GM19239 (cell line): ENCODE results near the gene AQP6.
"Not testable (repeated sequence)": the region's sequence is repeated elsewhere in the genome, so short reads cannot be mapped to it uniquely, and the experiment has no call there.

ENCODE experiments used
- DNase-seq: peaks from one replicate; pipeline ENCODE4 v3.0.0; 2011; ENCODE audit warnings: low spot score; ENCODE audit not compliant: insufficient read length
- FAIRE-seq: peaks from 2 replicates; lab custom pipeline; 2011; peaks lifted over from hg19 to GRCh38; lab: Jason Lieb, UNC

Gene AQP6

DNA sequence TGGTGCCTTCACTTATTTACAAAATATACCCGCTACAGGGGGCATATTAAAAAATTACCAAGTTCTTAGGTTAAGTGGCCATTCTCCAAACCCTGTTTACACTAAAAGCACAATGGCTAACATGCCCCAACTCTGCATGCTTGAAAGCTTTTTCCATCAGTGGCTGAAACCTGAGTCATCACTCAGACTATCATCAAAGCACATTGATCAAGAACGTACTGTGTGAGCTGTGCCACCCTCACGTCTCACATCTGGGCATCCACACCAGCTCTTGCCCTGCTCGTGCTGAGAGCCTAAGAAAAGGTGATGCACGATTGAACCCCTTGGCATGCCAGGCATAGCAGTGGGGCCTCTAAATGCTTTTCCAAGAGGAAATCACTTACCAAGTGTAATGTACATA, 13.2 kb downstream of the AQP6 start:
- FAIRE-seq (no peak), DNase-seq (no peak)

GRCh38 chr12:49986476-49986875, 13.7 kb downstream of the AQP6 start:
- DNase-seq, FAIRE-seq: not testable (repeated sequence)

DNA sequence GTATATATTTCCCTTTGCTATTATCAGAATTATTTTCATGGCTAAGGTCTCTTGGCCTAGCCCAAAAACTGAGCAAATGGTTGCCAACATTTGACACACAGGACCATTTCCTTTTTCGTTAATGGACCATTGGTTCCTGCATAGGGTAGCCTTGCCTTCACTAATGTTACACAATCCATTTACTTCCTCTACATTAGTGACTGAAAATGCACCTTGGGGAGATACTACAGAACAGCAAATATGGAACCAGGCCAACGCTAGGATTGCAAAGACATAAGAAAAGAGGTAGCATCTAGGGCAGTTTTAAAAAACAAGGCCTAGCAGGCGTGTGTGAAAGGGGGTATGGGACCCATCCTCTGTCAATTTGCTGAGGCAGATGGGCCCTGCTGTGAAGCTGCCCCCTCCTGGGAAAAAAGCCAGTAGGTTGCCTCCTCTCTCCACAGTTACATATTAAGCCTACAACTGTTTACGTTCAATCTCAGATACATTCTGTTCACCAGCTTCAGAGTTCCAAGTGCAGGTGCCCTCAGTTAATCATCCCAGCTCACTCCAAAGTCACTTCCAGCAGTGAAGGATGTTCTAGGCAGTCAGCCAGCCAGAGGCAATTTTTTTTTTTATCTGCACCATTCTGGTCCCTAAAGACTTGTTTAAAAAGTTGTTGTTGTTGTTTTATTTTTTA, 15.0 kb downstream of the AQP6 start:
- FAIRE-seq (no peak), DNase-seq (no peak)

GRCh38 chr12:49989400-49989799, 16.7 kb downstream of the AQP6 start:
- FAIRE-seq, DNase-seq: not testable (repeated sequence)

DNA sequence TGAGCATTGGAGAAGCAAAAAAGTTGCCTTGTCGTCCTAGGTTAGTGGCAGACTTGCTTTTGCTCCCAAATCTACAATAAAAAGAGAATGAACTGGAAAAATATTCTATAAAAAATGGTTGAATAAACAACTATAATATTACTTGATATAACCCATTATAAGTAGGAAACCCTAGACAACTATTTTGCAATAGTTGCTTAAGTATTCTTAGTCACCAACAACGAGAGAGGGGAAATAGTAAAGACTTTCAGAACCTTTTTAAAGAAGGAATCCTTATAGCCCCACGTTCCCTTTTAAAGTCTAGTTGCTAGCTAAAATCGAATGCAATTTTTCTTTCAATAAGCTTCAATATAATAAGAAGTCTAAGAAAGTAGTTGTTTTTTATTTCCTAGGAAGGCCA, 17.5 kb downstream of the AQP6 start:
- no peak for FAIRE-seq
- DNase-seq, result no peak

- DNase-seq (no peak), FAIRE-seq (no peak)
Measured at GRCh38 chr12:49998453-49998852, 25.7 kb downstream of the AQP6 start.

DNA sequence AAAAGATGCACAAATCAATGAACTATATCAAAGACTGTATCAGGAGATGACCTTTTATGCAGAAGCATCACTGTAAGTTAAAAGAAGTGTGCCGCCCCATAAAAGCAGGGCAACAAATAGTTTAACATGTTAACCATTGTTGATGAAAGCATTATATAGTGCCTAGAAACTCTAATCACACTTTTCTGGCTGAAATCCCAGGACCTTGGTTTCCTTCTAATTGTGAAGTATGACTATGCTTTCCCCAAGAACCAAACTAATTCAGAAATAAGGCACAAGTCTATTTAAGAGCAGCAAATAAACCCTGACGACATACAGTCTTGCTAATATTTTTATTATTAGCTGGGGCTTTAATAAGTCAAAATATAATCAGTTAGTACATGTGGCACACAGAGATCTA, 30.8 kb downstream of the AQP6 start:
- FAIRE-seq (no peak), DNase-seq (no peak)

DNA sequence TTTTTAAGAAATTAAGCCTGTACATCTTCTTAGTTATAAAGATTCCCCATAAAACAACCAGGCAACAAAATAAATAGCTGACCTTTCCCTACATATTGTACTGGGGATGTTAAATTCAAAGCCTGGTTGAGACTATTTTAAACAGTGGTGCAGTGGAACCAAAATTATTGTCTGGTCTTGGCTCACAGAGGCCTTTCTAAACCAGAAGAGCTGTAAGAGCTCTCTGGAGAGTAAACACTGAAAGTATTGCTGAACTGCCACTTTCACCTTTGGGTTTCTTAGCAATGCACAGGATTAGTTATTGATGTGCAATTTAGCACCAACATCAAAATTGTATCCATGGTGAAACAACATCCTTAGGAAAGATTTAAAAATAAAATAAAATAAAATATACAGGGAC, 31.9 kb downstream of the AQP6 start:
- DNase-seq (no peak), FAIRE-seq (no peak)

DNA sequence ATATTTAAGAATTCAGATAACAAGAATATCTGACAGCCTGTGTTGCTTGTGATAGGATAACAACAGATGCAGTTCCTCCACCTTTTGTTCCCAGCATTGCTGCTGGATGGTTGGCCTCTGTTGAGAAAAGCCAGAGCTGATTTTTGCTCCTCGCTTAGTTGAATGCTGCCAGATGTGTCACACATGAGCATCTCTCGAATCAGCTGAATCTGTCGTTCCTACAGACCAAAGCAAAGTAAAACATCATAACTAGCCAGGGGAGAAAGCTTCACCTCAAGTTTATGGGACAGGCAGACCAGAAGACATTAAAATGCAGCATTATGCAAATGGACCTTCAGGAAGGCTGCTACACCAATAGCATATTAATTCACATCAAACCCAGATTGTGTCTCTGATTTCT, 32.4 kb downstream of the AQP6 start:
- FAIRE-seq (no peak), DNase-seq (no peak)

DNA sequence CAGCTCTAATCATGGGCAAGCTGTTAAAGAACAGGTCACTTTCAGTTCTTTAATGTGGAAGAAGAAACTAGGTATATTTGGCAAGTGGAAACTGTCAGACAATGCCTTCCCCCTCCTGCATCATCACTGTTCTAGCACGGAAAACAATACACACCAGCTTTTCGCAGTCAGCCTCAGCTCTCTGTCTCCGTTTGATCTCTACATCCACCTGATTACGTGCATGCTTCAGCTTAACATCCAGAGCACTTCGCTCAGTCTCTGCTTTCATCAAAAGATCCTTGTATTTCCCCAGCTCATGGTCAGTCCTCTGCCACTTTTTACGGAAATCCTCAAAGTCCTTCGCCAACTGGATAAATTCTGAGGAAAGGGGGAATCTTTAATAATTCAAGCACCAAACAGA, 33.5 kb downstream of the AQP6 start:
- DNase-seq (no peak), FAIRE-seq (no peak)

GRCh38 chr12:50006754-50007442, 34.2 kb downstream of the AQP6 start:
- FAIRE-seq (peak; percentile 83), DNase-seq (no peak)

DNA sequence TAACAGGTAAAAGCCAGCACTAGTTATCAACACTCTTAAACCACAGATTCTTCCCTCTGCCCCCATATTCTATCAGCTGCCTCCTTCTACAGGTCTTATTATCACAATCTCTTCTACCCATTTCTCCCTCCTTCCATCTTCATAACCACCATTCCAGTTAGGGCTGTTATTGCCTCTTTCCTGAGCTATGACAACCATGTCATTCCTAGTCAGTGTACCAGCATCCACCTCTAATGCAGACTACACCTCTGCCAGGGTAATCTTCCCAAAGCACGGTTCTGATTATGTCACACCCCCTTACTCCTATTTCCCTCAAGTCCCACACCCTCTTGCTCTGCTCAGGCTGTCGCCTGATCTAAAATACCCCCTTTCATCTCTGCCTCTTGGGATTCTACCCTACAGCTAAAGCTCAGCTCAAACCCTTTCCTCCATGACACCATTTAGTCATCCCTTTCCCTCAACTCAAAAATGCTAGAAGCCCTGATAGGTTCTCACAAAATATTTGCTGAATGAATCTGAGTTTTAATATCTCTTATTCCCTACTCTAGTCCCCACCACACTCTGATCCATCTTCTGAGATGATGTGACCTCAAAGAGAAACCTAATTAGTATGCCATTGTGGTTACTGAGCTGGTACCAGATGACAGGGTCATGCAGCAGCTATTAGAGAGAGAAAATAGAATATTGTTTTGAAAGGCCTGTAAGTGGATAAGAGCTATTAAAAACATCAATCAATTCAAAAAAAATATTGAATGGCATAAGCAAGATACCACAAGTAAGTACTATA, 40.8 kb downstream of the AQP6 start:
- DNase-seq (no peak), FAIRE-seq (no peak)

DNA sequence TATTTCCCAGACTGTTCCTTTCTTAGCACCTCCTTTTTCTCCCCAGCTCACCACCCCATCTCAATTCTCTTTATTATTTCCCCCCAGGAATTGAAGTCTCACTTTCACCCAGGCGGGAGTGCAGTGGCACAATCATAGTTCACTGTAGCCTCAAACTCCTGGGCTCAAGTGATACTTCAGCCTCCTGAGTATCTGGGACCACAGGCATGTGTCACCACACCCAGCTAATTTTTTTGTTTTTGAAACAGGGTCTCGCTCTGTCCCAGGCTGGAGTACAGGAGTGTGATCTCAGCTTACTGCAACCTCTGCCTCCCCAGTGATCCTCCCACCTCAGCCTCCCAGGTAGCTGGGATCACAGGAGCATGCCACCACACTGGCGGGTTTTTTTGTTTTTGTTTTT, 41.6 kb downstream of the AQP6 start:
- no peak for DNase-seq
- no peak for FAIRE-seq

GRCh38 chr12:50016501-50017475, 44.0 kb downstream of the AQP6 start:
- no peak for DNase-seq
- FAIRE-seq, result no peak

GRCh38 chr12:50017641-50018040, 44.9 kb downstream of the AQP6 start:
- FAIRE-seq (no peak), DNase-seq (no peak)

GRCh38 chr12:50018154-50018553, 45.4 kb downstream of the AQP6 start:
- no peak for FAIRE-seq
- DNase-seq, result no peak

GRCh38 chr12:50018968-50019367, 46.2 kb downstream of the AQP6 start:
- DNase-seq (no peak), FAIRE-seq (no peak)

- FAIRE-seq (no peak), DNase-seq (no peak)
Measured at GRCh38 chr12:50019524-50019923, 46.8 kb downstream of the AQP6 start.

DNA sequence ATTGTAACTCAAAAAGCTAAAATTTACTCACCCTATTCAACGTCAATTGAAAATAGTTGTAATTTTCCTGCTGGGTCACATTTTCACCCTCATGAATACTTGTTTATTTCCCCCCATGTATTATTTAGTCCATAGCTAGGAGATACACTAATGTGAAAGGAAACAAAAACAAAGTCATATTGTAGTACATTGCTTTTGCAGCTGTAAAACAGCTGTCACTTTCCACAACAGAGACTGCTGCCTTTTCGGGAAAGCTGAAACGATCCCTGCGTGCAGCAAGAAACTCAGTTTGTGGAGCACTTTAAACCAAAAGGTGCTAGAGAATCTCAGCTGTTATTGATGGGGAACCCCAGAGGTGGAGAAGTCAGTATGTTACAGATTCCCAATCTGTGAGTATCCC, 48.3 kb downstream of the AQP6 start:
- DNase-seq, result no peak
- no peak for FAIRE-seq

DNA sequence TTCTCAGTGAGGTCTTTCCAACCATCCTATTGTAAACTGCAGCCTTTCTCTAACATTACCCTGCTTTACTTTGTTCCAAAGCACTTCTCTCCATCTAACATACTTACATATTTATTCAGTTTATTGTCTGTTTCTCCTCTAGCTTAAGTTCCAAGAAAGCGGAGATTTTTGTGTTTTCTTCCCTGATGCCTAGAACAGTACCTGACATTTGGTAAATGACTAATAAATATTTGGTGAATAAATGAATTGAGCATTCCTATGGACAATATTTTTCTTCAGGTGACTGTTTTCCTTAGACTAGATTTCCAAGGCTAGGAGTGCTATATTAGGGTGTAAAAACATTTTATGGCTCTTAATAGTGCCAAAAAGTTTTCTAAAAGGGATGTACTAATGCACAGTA, 50.2 kb downstream of the AQP6 start:
- no peak for DNase-seq
- FAIRE-seq, result no peak
